ENCODE results near the gene RHOBTB1.

DNA sequence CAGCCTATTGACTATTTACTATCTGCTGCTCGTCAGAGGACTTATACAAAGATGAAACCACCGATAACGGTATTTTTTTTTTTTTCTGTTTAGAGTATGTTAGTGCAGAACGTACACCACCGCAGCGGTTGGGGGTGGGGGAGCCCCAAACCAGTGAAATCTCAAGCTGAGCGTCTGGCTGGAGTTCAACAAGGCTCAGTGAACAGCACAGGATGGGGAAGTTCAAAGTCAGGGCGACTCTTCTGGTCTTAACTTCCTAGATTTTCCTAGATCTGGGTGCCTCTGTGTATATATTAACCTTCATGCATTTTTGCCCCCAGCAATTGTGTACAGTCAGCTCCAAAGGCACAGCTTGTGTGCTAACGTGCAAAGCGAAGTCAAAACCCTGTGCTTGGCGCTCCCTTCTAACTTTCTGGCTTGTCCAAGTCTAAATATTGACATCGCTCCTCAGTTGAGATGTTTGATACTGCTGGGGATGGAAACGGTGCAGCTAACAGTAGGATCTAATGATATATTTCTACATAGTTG, 1.1 kb downstream of the RHOBTB1 start:
- TF ChIP-seq, protein P1, sequence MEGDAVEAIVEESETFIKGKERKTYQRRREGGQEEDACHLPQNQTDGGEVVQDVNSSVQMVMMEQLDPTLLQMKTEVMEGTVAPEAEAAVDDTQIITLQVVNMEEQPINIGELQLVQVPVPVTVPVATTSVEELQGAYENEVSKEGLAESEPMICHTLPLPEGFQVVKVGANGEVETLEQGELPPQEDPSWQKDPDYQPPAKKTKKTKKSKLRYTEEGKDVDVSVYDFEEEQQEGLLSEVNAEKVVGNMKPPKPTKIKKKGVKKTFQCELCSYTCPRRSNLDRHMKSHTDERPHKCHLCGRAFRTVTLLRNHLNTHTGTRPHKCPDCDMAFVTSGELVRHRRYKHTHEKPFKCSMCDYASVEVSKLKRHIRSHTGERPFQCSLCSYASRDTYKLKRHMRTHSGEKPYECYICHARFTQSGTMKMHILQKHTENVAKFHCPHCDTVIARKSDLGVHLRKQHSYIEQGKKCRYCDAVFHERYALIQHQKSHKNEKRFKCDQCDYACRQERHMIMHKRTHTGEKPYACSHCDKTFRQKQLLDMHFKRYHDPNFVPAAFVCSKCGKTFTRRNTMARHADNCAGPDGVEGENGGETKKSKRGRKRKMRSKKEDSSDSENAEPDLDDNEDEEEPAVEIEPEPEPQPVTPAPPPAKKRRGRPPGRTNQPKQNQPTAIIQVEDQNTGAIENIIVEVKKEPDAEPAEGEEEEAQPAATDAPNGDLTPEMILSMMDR (IDR thresholded peaks at IDR 0.05 in 4 of 5, conservative IDR thresholded peaks at IDR 0.05 in 1 of 5), result no peak
- TF ChIP-seq POLR2A (IDR thresholded peaks at IDR 0.05), result no peak
